Ovary (tissue), 9 donors: ENCODE data around the gene CFAP20DC. TPM values are rescaled to one million over a fixed set of nuclear protein-coding genes. Genes with fewer than 3 reads are reported as not detected.
"Not testable (repeated sequence)": the region's sequence is repeated elsewhere in the genome, so short reads cannot be mapped to it uniquely, and the experiment has no call there.

Experiments used
- DNase-seq, 5 donors: peaks; one replicate each; pipeline ENCODE4 v3.0.0-alpha.2; 2019 to 2020
- H3K27ac ChIP-seq, 2 donors: fragments of 200-600 bp; one replicate each; pipeline versions ENCODE4 v1.5.1 to v1.8.0; 2019 to 2022
- H3K27me3 ChIP-seq: fragments of 200-600 bp; one replicate; pipeline ENCODE4 v1.8.0; 2022
- H3K36me3 ChIP-seq: fragments of 200-600 bp; sonication (generic); one replicate; pipeline ENCODE4 v1.5.1; 2019
- H3K4me1 ChIP-seq: one replicate; pipeline ENCODE4 v1.8.1; 2013; ENCODE audit warnings: mild to moderate bottlenecking, moderate library complexity; ENCODE audit not compliant: insufficient read depth
- H3K4me3 ChIP-seq: fragments of 200-600 bp; sonication (generic); one replicate; pipeline ENCODE4 v1.5.1; 2017
- H3K9me3 ChIP-seq, 2 donors: fragments of 200-600 bp in 1 of 2; sonication (generic) in 1 of 2; one replicate each; pipeline versions ENCODE4 v1.5.1 to v1.8.1; 2013 to 2019; ENCODE audit warnings: mild to moderate bottlenecking in 1 of 2, moderate library complexity in 1 of 2
- CTCF ChIP-seq, 3 donors: fragments of 450-650 bp in 2 of 3; fragments of 200-600 bp in 1 of 3; IDR thresholded peaks; one replicate each; pipeline versions ENCODE4 v1.5.1 to v1.8.0; 2016 to 2022; ENCODE audit warnings: antibody characterized with exemption in 3 of 3, mild to moderate bottlenecking in 1 of 3
- EP300 ChIP-seq: sonication (generic); formaldehyde crosslinking; IDR thresholded peaks from one replicate; pipeline ENCODE4 v1.6.1; 2017; ENCODE audit warnings: antibody characterized with exemption
- POLR2A ChIP-seq: fragments of 450-650 bp; IDR thresholded peaks from one replicate; pipeline ENCODE4 v1.6.1; 2017; ENCODE audit warnings: antibody characterized with exemption, mild to moderate bottlenecking, moderate library complexity
- WGBS, 3 donors: extraction: QIAGEN DNeasy Blood & Tissue Kit in 1 of 3; methylation state at CpG; one replicate each; pipeline versions ENCODE4 v1.1.5 to v1.1.7; 2013 to 2017; 5-methylcytosine and 5-hydroxymethylcytosine counted together
- intact Hi-C, 4 donors: fragments of 100-400 bp; cut with DNase I; formaldehyde crosslinking; loops; one replicate each; pipeline versions ENCODE4 v1.11.0 to v1.15.1; 2022 to 2023
- polyA plus RNA-seq, 2 donors: library from polyadenylated mRNA; stranded (reverse); fragments of 200-250 nt in 1 of 2; fragments of 350-450 nt in 1 of 2; fragmentation: Illumina TruSeq in 1 of 2; extraction: RNeasy Lipid Tissue Mini Kit (QIAGEN cat#74804) in 1 of 2; gene quantifications; one replicate each; pipeline ENCODE4 v1.2.3, GENCODE V29; 2013 to 2014
- total RNA-seq, 7 donors: library from RNA; depleted of rRNA in 2 of 7; stranded (reverse); fragments of >200 nt in 2 of 7; fragmentation: NEBNext Ultra II Directional in 3 of 7; extraction: Animal tissue kit (Norgen Biotek cat#: 25700) in 3 of 7; gene quantifications; one replicate each; pipeline versions ENCODE4 v1.1.0 to v1.2.4, GENCODE V29; 2016 to 2023
- donor health status: DM: no; HTN: no; CAD: no; lungs with moderate emphysema.
- donor health status: DM: no; HTN: no; CAD: no.
- donor health status: Bipolar disorder and iron deficiency.
- donor health status: DM: yes; HTN: yes; CAD: no.
- donor health status: DM: no; HTN: no; CAD: no.
- donor health status: DM: yes; HTN: yes; CAD: no.

The CFAP20DC gene
- total and polyA plus RNA-seq, 9 donors = 0.10 to 2.4 (median 0.47) TPM

GRCh38 chr3:58707390-58707930, 342.4 kb downstream of the CFAP20DC start:
- intact Hi-C loops = no loop called here
- WGBS, 3 donors = 82% methylated on average over 3 of the region's 3 CpGs
- Histone ChIP-seq H3K9me3 (no peaks in the 10 kb centered on the region), H3K4me3 (no peak overlapping the region), H3K27ac (no peak overlapping the region), H3K27me3 (no peaks in the 10 kb centered on the region), H3K36me3 (no peaks in the 10 kb centered on the region), H3K4me1 (no peaks in the 10 kb centered on the region)
- DNase-seq = no peak
- no peak for TF ChIP-seq CTCF (IDR thresholded peaks at IDR 0.05)

GRCh38 chr3:58706395-58707167, 343.2 kb downstream of the CFAP20DC start:
- no peak for DNase-seq
- 86 to 90% (median 87%) methylated on average over 2 of the region's 2 CpGs for WGBS, 3 donors

GRCh38 chr3:58704745-58705144, 345.1 kb downstream of the CFAP20DC start:
- no peaks in the 10 kb centered on the region for H3K9me3 ChIP-seq
- no peaks in the 10 kb centered on the region for H3K27me3 ChIP-seq
- H3K36me3 ChIP-seq = no peaks in the 10 kb centered on the region
- H3K27ac ChIP-seq = no peak overlapping the region
- intact Hi-C loops = no loop called here
- no peaks in the 10 kb centered on the region for H3K4me1 ChIP-seq
- no peak for TF ChIP-seq CTCF (IDR thresholded peaks at IDR 0.05)
- TF ChIP-seq POLR2A = no peak
- no peak for TF ChIP-seq EP300
- whole genome bisulfite sequencing, 3 donors = 45 to 63% (median 59%) methylated on average over 2 of the region's 2 CpGs
- no peak overlapping the region for H3K4me3 ChIP-seq
- DNase-seq = no peak

More at GRCh38 chr3:58706395-58707167, 343.2 kb downstream of the CFAP20DC start:
- intact Hi-C loops = no loop called here
- Histone ChIP-seq H3K27ac (no peak overlapping the region), H3K4me3 (no peak overlapping the region), H3K27me3 (no peaks in the 10 kb centered on the region), H3K4me1 (no peaks in the 10 kb centered on the region), H3K36me3 (no peaks in the 10 kb centered on the region), H3K9me3 (no peaks in the 10 kb centered on the region)
- TF ChIP-seq POLR2A (no peak), EP300 (no peak), CTCF (IDR thresholded peaks at IDR 0.05) (no peak)

- H3K4me3 ChIP-seq, intact Hi-C loops, H3K36me3 ChIP-seq, H3K9me3 ChIP-seq, H3K27me3 ChIP-seq, H3K4me1 ChIP-seq, DNase-seq, H3K27ac ChIP-seq: not testable (repeated sequence)
- 70 to 80% (median 79%) methylated on average over 2 of the region's 2 CpGs for WGBS, 3 donors
Observed at GRCh38 chr3:58704304-58704703, 345.5 kb downstream of the CFAP20DC start.

- no peak for TF ChIP-seq EP300
- no peak for TF ChIP-seq POLR2A
- no peak for TF ChIP-seq CTCF (IDR thresholded peaks at IDR 0.05)
- Histone ChIP-seq H3K4me3 (no peak overlapping the region), H3K9me3 (no peaks in the 10 kb centered on the region), H3K4me1 (no peaks in the 10 kb centered on the region), H3K27me3 (no peaks in the 10 kb centered on the region), H3K27ac (no peak overlapping the region), H3K36me3 (no peaks in the 10 kb centered on the region)
- intact Hi-C loops = no loop called here
- DNase-seq = no peak
Observed at GRCh38 chr3:58698246-58698645, 351.6 kb downstream of the CFAP20DC start.
